IgD-negative memory B cell (primary cell): ENCODE measurements around the gene TRIP10. TPM values are rescaled to one million over a fixed set of nuclear protein-coding genes. Genes with fewer than 3 reads are reported as not detected.

Experiments
- H3K27ac Mint-ChIP-seq, 3 donors: one replicate each; pipeline ENCODE4 v1.8.0; 2020 to 2022; ENCODE audit warnings: mild to moderate bottlenecking in 3 of 3, mixed read lengths in 3 of 3, moderate library complexity in 1 of 3
- H3K27me3 Mint-ChIP-seq: one replicate; pipeline ENCODE4 v1.8.0; 2021; ENCODE audit warnings: mixed read lengths
- H3K36me3 Mint-ChIP-seq: one replicate; pipeline ENCODE4 v1.8.0; 2020; ENCODE audit warnings: mild to moderate bottlenecking, mixed read lengths
- H3K4me1 Mint-ChIP-seq, 3 donors: one replicate each; pipeline ENCODE4 v1.8.0; 2020 to 2022; ENCODE audit warnings: mixed read lengths in 3 of 3, mild to moderate bottlenecking in 1 of 3
- H3K4me3 Mint-ChIP-seq, 4 donors: one replicate each; pipeline ENCODE4 v1.8.0; 2020 to 2022; ENCODE audit warnings: mild to moderate bottlenecking in 4 of 4, mixed read lengths in 4 of 4, moderate library complexity in 3 of 4
- H3K9me3 Mint-ChIP-seq, 3 donors: one replicate each; pipeline ENCODE4 v1.8.0; 2020 to 2021; ENCODE audit warnings: mixed read lengths in 3 of 3, mild to moderate bottlenecking in 1 of 3
- polyA plus RNA-seq: library from polyadenylated mRNA; unstranded; fragments of 300-500 nt; fragmentation: Illumina TruSeq; gene quantifications from one replicate; pipeline ENCODE4 v1.2.3, GENCODE V29; 2021

Gene TRIP10
- polyA plus RNA-seq, 1 donor from 2014 or later, result 4.0 TPM

DNA sequence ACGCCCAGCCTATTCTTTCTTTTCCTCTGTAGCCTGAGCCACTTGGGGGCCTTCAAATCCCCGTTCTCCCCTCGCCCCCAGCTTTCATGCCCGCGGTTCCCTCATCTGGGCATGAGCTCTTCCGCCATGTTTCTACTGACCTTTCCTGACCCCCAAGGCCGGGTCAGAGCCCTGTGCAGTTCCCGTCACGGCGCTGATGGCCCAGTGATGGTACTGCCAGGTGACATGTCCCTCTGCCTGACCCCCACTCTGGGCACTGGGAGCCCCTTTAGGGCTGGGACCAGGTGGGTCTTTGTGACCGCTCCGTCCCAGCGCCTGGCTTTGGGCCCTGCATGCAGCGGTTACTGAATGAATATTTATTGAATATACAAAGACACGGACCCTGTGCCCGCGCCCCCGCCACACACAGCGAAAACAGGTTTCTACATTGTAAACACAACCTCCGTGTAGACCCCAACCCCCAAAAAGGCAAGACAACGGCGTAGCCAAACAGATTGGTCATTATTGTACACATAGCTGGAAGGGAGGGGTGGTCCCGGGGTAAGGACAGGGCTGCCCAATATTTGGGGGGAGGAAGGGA, 9.8 kb upstream of the TRIP10 start:
- Mint-ChIP-seq H3K27ac (no peak overlapping the region), H3K4me3 (peak overlapping the region in 1 of 4 donors; percentile 76), H3K36me3 (no peaks in the 10 kb centered on the region)

GRCh38 chr19:6730153-6730804, 9.2 kb upstream of the TRIP10 start:
- no peak overlapping the region for H3K4me3 Mint-ChIP-seq
- H3K4me1 Mint-ChIP-seq, result peaks cover 9 to 15% (median 12%) of the 10 kb centered on the region in 3 donors
- H3K27me3 Mint-ChIP-seq, result no peaks in the 10 kb centered on the region

More for the DNA sequence above, 9.8 kb upstream of the TRIP10 start:
- peaks cover 3% of the 10 kb centered on the region for H3K27me3 Mint-ChIP-seq
- H3K4me1 Mint-ChIP-seq, result peaks cover 9 to 21% (median 18%) of the 10 kb centered on the region in 3 donors
- H3K9me3 Mint-ChIP-seq, result no peaks in the 10 kb centered on the region

GRCh38 chr19:6730941-6731670, 8.4 kb upstream of the TRIP10 start:
- Mint-ChIP-seq H3K27ac (no peak overlapping the region), H3K27me3 (no peaks in the 10 kb centered on the region), H3K4me3 (no peak overlapping the region), H3K4me1 (peaks cover 6 to 15% (median 11%) of the 10 kb centered on the region in 3 donors), H3K36me3 (no peaks in the 10 kb centered on the region), H3K9me3 (no peaks in the 10 kb centered on the region)

More at GRCh38 chr19:6730153-6730804, 9.2 kb upstream of the TRIP10 start:
- no peaks in the 10 kb centered on the region for H3K9me3 Mint-ChIP-seq
- no peaks in the 10 kb centered on the region for H3K36me3 Mint-ChIP-seq
- no peak overlapping the region for H3K27ac Mint-ChIP-seq

DNA sequence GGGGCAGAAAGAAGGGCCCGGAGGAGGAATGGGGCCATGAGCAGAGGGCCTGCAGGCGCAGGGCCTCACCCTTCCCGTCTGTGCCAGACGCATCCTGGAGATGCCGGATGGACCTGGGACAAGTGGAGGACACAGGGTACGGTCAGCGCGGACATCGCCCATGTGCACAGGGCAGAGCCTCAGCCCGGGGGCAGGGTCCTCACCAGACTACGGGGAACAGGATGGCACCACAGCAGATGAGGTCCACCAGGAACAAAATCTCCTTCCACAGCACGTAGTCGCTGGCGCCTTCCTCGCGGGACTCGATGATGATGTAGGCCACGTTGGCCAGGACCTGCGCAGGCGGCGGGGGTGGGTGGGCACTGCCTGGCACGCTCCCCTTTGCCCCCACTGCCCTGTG, 7.7 kb upstream of the TRIP10 start:
- H3K27me3 Mint-ChIP-seq, result no peaks in the 10 kb centered on the region
- no peaks in the 10 kb centered on the region for H3K9me3 Mint-ChIP-seq
- no peak overlapping the region for H3K27ac Mint-ChIP-seq
- peaks cover 13 to 20% (median 15%) of the 10 kb centered on the region in 3 donors for H3K4me1 Mint-ChIP-seq
- no peaks in the 10 kb centered on the region for H3K36me3 Mint-ChIP-seq
- H3K4me3 Mint-ChIP-seq, result peak overlapping the region in 1 of 4 donors; percentile 33

DNA sequence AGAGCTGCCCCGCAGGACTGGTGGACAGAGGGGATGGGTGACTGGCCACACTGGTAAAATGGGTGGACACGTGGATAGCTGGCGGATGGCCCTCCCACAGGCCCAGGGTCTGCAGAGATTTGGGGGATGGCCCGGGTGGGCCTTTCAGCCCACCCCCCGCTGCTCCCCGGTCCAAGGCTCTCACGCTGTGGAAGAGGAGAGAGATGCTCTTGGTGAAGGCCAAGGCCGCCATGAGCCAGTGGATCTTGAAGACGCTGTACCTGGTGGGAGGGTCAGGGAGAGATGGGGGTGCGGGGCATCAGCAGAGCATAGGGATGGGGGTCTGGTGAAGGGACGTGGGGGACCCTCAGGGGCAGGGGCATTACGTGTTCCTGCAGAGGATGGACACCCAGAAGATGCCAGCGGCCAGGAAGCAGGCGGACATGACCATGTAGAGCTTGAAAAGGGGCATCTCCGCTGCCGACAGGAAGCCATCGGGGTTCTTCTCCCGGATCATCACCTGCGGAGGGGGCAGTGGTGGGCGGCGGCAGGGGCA, 6.6 kb upstream of the TRIP10 start:
- no peaks in the 10 kb centered on the region for H3K36me3 Mint-ChIP-seq
- H3K27ac Mint-ChIP-seq, result no peak overlapping the region
- H3K4me1 Mint-ChIP-seq, result peaks cover 18 to 23% (median 18%) of the 10 kb centered on the region in 3 donors
- H3K4me3 Mint-ChIP-seq, result peak overlapping the region in 1 of 4 donors; percentile 66
- H3K9me3 Mint-ChIP-seq, result no peaks in the 10 kb centered on the region
- H3K27me3 Mint-ChIP-seq, result no peaks in the 10 kb centered on the region

- Mint-ChIP-seq H3K4me3 (no peak overlapping the region), H3K27ac (no peak overlapping the region), H3K36me3 (no peaks in the 10 kb centered on the region), H3K4me1 (peaks cover 19 to 24% (median 19%) of the 10 kb centered on the region in 3 donors), H3K27me3 (no peaks in the 10 kb centered on the region), H3K9me3 (no peaks in the 10 kb centered on the region)
Measured at GRCh38 chr19:6733338-6734095, 6.0 kb upstream of the TRIP10 start.

DNA sequence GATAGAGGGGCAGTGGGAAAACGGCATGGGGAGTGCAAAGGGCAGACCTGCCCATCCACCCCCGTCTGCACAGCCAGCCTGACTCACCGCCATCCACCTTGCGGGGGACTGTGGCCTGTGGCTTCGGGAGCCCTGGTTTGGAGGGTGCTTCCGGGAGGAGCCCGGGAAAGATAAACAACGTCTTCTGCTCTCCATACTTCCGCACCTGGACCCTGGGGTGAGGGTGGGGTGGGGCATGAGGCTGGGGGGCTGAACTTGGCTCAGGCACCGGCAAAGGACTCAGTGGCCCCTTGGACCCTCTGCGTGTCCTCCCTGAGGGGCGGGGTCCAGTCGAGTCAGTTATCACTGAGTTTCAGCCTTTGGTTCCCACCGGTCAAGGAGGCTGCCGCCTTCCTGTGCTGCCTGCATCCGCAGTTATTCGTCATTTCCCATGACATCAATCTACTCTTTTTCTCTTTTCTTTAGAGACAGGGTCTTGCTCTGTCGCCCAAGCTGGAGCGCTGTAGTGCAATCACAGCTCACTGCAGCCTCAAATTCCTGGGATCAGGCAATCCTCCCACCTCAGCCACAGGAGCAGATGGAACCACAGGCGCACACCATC, 5.3 kb upstream of the TRIP10 start:
- H3K27ac Mint-ChIP-seq, result no peak overlapping the region
- no peaks in the 10 kb centered on the region for H3K9me3 Mint-ChIP-seq

GRCh38 chr19:6735181-6735911, 4.1 kb upstream of the TRIP10 start:
- Mint-ChIP-seq H3K4me1 (peaks cover 22 to 25% (median 25%) of the 10 kb centered on the region in 3 donors), H3K9me3 (no peaks in the 10 kb centered on the region), H3K27ac (peak overlapping the region in 2 of 3 donors; percentile 46 to 76), H3K36me3 (no peaks in the 10 kb centered on the region), H3K27me3 (no peaks in the 10 kb centered on the region), H3K4me3 (peak overlapping the region in 2 of 4 donors; percentile 28 to 98)

More for the DNA sequence above, 5.3 kb upstream of the TRIP10 start:
- Mint-ChIP-seq H3K36me3 (no peaks in the 10 kb centered on the region), H3K4me3 (no peak overlapping the region), H3K27me3 (no peaks in the 10 kb centered on the region), H3K4me1 (peaks cover 22 to 26% (median 23%) of the 10 kb centered on the region in 3 donors)

GRCh38 chr19:6736169-6736916, 3.1 kb upstream of the TRIP10 start:
- Mint-ChIP-seq H3K4me3 (peak overlapping the region; percentile 94 to 98 (median 98)), H3K36me3 (no peaks in the 10 kb centered on the region), H3K27me3 (no peaks in the 10 kb centered on the region), H3K4me1 (peaks cover 26 to 31% (median 30%) of the 10 kb centered on the region in 3 donors), H3K9me3 (no peaks in the 10 kb centered on the region), H3K27ac (peak overlapping the region; percentile 76 to 97 (median 95))

- Mint-ChIP-seq H3K4me3 (peak overlapping the region; percentile 94 to 98 (median 98)), H3K27me3 (no peaks in the 10 kb centered on the region), H3K36me3 (no peaks in the 10 kb centered on the region), H3K27ac (peak overlapping the region; percentile 76 to 97 (median 95)), H3K4me1 (peaks cover 29 to 35% (median 34%) of the 10 kb centered on the region in 3 donors), H3K9me3 (no peaks in the 10 kb centered on the region)
Measured at GRCh38 chr19:6736917-6737283, 2.6 kb upstream of the TRIP10 start.

- H3K4me1 Mint-ChIP-seq, result peaks cover 29 to 37% (median 34%) of the 10 kb centered on the region in 3 donors
- no peaks in the 10 kb centered on the region for H3K27me3 Mint-ChIP-seq
- H3K27ac Mint-ChIP-seq, result peak within 1 kb of the TSS; percentile 76 to 98 (median 97)
- H3K9me3 Mint-ChIP-seq, result no peaks in the 10 kb centered on the region
- H3K36me3 Mint-ChIP-seq, result no peaks in the 10 kb centered on the region
- H3K4me3 Mint-ChIP-seq, result peak within 1 kb of the TSS; percentile 94 to 99 (median 98)
Measured at GRCh38 chr19:6737284-6737872, 2.1 kb upstream of the TRIP10 start, which contains the start of gene GPR108. GPR108 (minus strand) TSS chr19:6737580; CDS start chr19:6737576, 4 bp downstream.

DNA sequence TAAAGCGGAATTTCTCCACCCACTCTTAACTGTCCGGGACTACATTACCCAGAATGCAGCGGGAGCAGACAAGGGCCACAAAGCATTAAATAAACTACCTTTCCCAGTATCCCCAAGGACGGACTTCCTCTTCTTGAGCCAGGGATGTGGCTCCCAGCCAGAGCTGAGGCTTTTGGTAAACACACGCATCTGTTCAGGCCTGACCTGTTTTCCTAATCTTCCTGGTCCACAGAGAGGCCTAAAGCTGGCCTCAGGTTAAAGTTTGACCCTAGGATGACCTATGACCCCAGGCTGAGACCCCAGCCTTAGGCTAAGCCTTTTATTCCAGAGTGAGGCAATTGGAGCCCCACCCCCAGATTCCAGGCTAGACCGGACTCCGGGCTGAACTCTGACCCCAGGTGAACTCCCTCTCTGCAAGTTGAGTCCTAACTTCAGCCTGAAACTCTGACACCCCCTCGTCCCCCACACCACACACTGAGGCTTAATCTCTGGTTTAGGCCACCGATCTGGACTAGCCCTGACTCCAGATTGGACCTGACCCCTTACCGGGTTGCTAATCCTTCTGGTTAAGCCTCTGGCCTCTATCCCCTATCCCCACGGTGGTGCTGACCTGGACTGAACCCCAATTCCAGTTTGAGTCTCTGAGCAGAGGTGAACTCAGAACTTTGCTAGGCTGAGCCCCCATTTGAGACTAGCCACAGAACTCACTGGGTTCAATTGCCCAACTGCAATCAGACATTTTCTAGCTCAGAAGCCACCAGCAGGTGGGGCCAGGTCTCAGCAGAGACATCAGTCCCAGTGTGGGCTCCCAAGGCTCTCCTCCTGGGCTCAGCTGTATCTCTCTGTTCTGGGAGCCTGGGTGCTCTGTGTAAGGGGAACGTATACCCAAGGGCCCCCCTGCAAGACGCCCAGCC, 1.4 kb upstream of the TRIP10 start:
- H3K36me3 Mint-ChIP-seq, result no peaks in the 10 kb centered on the region
- H3K4me1 Mint-ChIP-seq, result peaks cover 29 to 35% (median 34%) of the 10 kb centered on the region in 3 donors
- H3K27me3 Mint-ChIP-seq, result no peaks in the 10 kb centered on the region
- no peaks in the 10 kb centered on the region for H3K9me3 Mint-ChIP-seq
- H3K4me3 Mint-ChIP-seq, result peak overlapping the region; percentile 89 to 99 (median 96)
- H3K27ac Mint-ChIP-seq, result peak overlapping the region; percentile 76 to 98 (median 95)
